ENCODE data around the gene MYPN. TPM values are rescaled to one million over a fixed set of nuclear protein-coding genes. Genes with fewer than 3 reads are reported as not detected.
"Not testable (repeated sequence)": the region's sequence is repeated elsewhere in the genome, so short reads cannot be mapped to it uniquely, and the experiment has no call there.

The MYPN gene
- total RNA-seq, 2 donors from 2014 or later: 0.23 to 2.5 TPM

DNA sequence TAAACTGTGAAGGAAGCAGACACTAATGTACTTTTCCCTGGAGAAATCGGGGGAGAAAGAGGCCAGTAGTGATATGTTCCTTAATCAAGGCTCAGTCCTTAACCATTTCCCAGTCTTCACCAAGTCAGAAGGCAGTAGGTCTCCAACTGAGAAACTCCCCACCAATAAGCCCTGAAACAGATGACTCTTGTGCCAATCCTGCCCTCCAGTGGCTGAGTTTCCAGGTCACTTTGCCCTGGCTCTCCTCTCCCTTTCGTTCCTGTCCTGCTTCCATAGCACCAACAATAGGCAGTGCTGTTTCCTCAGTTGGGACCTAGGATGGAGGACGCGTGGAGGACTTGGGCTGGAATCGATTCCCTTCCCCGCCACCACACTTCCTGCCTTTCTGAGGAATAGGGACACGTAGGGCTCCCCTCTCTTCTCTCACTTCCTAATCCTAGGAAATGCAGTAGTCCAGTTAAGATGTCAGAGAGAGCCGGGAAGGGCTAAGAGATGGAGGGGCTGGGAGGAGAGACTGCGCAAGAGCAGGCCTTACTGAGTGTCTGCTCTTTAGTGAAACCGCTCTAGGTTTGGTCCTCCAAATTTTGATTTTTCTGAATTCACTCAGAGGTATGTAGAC, 99.2 kb downstream of the MYPN start:
- no peak for DNase-seq (ENCODE audit: low spot score)
- intact Hi-C loops (cut with DNase I): no loop called here

DNA sequence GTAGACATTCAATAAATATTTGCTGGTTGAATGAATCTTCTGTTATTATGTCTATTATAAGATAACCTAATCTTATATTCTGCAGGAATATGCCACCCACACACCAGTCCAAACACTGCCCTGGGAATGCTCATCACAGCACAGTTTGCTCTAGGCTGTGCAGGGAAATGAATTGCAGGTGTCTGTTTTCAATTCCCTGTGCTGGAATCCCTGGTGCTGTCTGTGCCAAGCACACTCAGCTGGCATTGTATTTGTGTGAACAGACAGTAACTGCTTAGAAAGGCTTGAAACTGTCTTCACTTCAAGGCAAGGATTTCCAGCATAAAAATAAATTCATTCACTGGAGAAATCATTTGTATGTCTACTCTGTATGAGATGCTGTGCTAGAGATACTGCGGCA, 102.4 kb downstream of the MYPN start:
- no peak for DNase-seq (ENCODE audit: low spot score)
- intact Hi-C loops (cut with DNase I): loop anchor here in 1 of 2 donors (10.0 kb wide), 1 partner anchor 83 kb away; no protein-coding TSS in a partner anchor

DNA sequence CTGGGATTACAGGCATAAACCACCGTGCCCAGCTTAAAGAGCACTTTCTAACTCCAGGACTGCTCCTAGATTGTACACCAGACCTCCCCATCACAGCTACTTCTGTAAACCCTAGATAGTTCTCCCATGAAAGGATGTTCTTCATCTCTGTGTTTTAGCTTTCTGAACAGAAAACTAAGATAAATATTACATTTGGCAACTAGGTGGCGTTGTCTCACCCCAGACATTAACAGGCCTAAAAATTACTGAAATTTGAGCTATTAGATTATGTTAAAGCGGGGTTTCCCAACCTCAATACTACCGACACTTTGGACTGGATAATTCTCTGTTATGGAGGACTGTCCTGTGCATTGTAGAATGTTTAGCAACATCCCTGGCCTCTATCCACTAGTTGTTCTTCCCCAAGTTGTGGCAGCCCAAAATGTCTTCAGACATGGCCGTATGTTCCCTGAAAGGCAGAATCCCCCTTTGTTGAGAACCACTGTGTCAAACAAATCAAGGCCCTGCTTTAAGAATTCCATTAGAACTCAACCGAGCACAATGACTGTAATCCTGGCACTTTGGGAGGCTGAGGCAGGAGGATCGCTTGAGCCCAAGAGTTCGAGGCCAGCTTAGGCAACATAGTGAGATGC, 103.5 kb downstream of the MYPN start:
- intact Hi-C loops (cut with DNase I): loop anchor here in 1 of 2 donors (10.0 kb wide), 1 partner anchor 82 kb away; no protein-coding TSS in a partner anchor

DNA sequence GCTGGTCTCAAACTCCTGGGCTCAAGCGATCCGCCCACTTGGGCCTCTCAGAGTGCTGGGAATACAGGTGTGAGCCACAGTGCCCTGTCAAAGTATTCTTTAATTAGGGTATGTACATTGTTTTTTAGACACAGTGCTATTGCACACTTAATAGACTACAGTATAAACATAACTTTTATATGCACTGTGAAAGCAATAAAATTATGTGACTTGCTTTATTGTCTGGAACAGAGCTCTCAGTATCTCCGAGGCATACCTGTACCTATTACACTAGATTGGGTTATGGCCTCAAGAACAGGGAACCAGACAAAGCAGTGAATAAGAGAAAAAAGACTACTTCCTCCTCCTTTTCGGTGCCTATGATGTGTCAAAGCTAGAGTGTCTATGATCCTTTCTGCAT, 109.5 kb downstream of the MYPN start:
- intact Hi-C loops (cut with DNase I): loop anchor here in 1 of 2 donors (10.0 kb wide), 1 partner anchor 76 kb away; no protein-coding TSS in a partner anchor

More for the DNA sequence above, 103.5 kb downstream of the MYPN start:
- DNase-seq (ENCODE audit: low spot score): no peak

DNA sequence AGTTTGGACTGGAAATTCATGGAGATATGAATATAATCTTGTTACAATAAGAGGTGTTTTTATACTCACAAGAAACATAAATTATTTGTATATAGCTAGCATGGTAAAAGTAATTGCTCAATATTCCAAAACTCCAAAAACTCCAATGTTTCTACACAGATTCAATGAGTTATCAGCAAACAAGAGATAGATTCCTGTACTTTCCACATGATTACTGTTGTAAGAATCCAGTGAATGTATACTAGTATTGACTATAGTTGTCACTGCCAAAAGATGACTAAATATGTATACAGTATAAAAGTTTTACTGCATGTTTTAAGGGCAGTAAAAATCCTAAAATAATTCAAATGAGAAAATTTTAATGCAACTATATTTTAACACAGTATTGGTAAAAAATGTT, 111.9 kb downstream of the MYPN start:
- intact Hi-C loops (cut with DNase I): no loop called here

More for the DNA sequence above, 109.5 kb downstream of the MYPN start:
- DNase-seq (ENCODE audit: low spot score): no peak

DNA sequence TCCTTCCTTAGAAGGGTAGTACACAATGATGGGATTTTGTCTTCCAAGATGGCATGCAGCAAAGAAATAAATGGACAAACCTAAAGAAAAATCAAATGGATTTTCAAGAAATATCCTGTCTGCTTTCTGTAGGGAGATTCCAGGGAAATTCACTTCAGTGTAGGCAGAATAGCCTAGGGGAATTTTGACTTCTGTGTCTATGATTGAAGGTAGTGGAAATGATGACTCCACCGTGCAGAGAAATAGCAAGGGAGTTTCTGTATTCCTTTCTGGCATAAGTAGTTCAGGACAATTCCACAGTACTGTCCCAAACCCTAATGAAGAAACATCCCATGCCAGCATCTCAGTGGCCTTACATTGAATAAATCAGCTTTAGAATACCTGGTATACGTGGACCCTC, 113.1 kb downstream of the MYPN start:
- DNase-seq (ENCODE audit: low spot score): no peak
- intact Hi-C loops (cut with DNase I): no loop called here

More for the DNA sequence above, 111.9 kb downstream of the MYPN start:
- no peak for DNase-seq (ENCODE audit: low spot score)

DNA sequence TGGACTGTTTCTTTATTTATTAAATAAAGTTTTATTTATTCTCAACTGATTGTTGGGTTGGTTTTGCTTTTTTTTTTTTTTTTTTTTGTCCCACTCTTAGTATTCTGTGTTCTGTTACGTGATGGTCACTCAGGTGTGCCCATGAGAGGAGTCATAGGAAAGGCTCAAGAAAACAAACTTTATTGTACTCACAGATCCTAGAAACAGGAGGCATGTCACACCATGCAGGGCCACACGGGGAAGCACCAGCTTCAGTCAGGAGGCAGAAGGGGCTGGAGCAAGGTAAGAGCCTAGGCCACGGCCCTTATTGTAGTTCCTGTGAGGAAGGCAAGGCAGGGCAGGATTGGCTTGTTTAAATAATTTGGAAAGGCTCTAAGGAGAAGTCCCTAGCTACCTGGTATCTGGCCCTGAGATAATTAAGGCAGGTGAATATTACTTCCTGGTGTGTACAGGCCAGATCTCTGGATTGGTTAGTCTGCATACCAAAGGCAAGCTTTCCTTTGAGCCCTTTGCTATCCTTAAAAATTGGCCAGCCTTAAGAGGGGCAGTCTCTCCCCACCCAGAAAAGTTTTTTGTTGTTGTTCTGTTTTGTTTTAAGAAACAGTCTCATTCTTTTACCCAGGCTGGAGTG, 114.4 kb downstream of the MYPN start:
- intact Hi-C loops (cut with DNase I): no loop called here
- DNase-seq (ENCODE audit: low spot score): no peak

DNA sequence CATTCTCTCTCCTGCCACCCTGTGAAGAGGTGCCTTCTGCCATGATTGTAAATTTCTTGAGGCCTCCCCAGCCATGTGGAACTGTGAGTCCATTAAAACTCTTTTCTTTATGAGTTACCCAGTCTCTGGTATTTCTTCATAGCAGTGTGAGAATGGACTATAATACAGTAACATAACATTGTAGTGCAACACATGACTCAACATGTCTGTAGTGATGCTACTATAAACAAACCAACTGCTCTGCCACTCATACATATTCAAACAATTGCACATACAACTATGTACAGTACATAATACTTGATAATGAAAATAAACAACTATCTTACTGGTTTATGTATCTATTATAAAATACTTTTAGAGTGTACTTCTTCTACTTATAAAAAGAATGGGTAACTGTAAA, 115.5 kb downstream of the MYPN start:
- DNase-seq (ENCODE audit: low spot score): no peak
- intact Hi-C loops (cut with DNase I): no loop called here

DNA sequence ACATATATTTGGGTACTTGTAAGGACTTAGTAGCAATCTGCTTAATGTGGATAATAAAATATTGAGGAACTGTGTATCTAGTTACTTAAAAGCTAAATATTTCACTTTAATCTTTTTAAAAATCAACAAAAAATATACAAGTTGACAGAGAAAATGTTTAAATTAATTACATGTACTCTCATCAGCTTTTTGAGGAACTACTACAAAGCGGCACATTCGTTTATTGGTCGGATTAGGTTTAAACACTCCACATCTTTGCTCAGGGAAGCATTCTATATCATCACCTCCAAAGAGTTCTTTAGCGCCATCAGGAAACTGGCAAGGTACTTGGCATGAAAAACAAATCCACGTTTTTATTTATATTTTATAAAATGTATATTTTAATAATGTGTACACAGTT, 121.0 kb downstream of the MYPN start:
- no peak for DNase-seq (ENCODE audit: low spot score)
- intact Hi-C loops (cut with DNase I): no loop called here

DNA sequence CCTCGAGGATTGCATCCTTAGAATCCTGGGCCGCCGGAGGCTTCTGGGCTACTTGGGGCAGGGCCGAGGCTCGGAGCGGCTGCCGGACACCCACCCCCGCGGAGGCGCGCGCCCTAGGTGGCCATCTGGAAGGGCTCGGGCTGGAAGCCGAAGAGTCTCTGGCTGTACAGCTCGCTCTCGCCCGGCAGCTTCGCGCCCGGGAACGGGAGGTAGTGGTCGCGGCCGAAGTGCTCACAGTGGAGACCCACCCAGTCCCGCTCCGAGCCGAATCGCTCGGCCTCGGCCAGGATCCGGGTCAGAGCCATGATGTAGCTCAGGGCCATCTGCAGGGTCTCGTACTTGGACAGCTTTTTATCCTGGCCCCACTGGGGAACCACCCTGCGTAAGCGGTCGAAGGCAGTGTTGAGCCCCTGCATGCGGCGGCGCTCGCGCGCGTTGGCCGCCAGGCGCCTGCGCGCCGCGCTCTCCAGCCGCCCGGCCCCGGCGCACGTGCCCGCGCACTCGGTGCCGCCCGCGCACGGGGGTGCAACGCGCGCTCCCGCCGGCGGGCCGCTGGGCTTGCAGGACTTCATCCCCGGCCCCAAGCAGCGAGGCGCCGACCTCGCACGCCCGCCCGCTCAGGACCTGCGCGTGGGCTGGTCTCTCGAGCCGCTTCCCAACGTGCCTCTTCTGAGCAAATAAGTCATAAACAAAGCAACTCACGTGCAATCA, 122.0 kb downstream of the MYPN start:
- peak; percentile 84 for DNase-seq (ENCODE audit: low spot score)
- intact Hi-C loops (cut with DNase I): no loop called here

DNA sequence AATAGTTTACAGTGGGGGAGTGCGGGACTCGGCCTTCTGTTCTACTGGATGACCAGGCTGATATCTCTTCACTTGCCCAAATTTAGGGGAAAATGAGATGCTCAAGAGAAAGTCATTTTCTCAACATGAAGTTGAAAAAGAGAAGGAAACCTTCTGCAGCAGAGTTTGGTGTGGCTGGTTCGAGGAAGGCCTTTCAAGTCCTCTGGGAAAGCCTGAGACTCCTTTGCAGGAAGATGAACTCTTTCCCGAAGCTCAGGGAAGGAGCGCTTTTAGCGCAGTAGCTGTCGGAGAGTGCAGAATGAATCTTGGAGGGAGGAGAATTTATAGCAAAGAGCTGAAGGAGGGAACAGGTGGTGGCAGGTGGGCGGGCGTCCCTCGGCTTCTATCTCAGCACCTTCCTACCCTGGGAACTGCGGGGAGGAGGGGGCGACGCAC, 122.5 kb downstream of the MYPN start, which contains the start of gene ATOH7:
TSS of gene ATOH7 (minus strand) at position 297 of the 435 bp plus-strand sequence. CDS start 436 bp downstream, outside the sequence.
- intact Hi-C loops (cut with DNase I): no loop called here
- no peak for DNase-seq (ENCODE audit: low spot score)

DNA sequence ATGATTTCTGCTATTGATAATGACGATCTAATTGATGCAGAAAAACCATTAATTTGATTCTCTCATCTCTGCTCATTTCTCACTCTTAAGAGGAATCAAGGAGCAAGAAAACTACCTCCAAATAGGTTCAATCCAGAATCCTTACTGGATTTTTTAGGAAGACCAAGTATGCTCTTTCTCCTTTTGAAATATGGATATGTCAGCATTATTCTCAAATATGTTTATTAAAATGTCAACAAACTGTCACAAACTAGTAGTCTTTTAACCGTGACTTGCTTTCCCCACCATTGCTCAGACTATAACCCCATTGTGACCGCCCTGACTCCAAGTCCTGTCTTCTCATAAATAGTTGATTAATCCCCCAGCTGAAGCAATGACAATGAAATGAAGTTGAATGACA, 123.8 kb downstream of the MYPN start:
- intact Hi-C loops (cut with DNase I): no loop called here
- no peak for DNase-seq (ENCODE audit: low spot score)

DNA sequence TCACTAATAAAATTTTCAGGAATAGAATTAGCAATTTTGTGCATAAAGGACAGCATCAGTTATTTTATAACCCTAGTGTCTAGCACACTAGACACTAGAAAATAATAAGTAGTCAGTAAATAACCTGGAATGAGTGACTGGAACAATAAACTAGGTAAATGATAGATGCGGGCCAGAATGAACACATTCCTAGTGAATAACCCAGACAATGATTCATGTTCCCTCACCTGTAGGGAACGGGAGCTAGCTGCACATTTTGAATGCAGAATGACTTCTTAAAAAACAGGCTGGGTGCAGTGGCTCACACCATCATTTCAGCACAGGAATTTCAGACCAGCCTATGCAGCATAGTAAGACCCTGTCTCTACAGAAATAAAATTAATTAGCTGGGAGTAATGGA, 125.8 kb downstream of the MYPN start:
- intact Hi-C loops (cut with DNase I): no loop called here
- no peak for DNase-seq (ENCODE audit: low spot score)

DNA sequence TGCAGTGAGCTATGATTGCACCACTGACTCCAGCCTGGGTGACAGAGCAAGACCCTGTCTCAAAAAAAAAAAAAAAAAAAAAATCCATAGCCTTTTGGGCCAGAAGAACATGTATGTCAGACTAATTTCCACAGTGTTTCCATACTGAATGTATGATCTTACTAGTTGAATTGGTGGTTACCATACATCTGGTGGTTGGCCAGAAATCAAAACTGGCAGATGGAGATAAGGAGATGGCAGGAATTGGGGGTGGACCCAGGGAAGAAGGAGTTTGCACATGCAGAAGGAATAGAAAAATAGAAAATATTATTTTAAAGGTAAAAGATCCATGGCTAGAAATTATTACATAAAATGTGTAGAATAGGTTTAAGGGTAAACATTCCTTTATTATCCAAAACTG, 126.3 kb downstream of the MYPN start:
- DNase-seq (ENCODE audit: low spot score): no peak
- intact Hi-C loops (cut with DNase I): no loop called here

DNA sequence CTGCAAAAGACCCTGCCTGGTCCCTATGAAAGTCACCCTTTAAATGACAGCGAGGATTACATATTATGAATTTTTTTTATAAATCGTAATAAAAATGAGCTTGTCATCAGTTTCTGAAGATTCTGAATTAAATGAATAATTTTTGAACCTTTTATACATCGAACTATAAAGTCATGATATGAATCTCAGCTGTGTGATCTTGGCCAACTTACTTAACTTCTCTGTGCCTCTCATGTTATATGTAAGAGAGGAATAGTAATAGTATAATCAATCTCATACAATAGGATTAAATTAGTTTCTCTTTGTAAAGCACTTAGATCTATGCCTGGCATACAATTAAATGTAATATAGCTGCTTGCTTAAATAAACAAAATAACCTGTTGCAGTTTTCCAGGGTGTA, 127.9 kb downstream of the MYPN start:
- no peak for DNase-seq (ENCODE audit: low spot score)

DNA sequence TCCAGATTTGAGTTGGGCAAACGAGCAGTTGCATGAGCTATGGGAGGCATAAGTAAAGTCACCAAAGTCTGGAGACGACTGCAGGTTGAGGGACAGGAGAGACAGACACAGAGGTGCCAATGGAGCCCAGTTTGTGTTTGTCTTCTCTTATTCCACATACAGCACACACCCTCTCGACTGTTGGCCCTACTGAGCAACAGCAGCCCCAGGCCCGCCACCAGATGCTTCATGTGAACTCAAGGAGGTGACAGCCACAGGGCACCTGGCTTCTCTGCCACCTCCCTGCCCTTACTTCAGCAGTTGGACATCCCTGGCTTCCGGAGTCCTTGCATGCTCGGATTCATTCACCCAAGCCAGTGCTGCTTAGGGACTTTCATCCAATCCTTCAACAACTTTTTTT, 129.1 kb downstream of the MYPN start:
- intact Hi-C loops (cut with DNase I): no loop called here
- no peak for DNase-seq (ENCODE audit: low spot score)

More for the DNA sequence above, 127.9 kb downstream of the MYPN start:
- intact Hi-C loops (cut with DNase I): no loop called here

DNA sequence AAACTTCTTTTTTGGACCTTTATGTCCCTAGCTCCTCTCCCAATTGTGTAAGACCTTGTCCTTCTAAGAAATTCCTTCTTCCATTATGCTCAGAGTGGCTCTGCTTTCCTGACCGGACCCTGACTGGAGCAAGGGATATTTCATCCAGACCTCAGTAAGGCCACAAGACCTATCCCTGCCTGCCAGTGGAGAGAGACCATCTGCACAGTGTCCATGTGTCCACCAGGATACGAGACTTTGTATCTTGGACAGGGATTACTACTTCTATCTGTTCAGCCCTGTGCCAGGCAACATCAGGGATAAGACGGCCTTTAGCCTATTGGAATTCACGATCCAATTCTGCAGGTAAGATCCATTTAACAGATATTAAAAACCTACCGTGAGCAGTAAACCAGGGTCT, 129.8 kb downstream of the MYPN start:
- intact Hi-C loops (cut with DNase I): no loop called here
- DNase-seq (ENCODE audit: low spot score): no peak

DNA sequence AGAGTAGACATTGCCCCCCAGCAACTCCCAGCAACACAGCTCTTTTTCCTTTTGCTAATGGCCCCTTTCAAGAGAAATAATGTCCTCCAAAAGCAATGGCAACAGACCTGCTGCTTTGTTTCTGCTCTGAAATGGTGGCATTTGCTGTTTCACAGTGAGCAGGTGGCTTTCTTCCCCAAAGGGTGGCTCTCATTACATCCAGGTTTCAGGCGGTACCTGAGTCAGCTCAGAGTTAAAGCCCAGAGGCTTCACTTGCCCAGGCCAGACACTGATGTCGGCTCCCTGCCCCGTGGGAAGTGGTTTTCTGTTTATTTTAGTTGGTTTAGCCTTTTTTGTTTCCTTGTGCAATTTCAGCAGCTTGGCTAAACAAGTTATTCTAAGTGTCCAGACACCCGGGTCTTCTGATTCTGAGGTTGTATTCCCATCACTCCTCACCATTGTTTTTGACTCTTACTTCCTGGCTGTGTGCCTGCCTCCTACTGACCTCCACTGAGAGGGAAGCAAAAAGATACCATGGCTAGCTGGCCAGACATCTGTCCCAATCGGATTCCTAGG, 130.4 kb downstream of the MYPN start:
- DNase-seq (ENCODE audit: low spot score): no peak
- intact Hi-C loops (cut with DNase I): no loop called here

DNA sequence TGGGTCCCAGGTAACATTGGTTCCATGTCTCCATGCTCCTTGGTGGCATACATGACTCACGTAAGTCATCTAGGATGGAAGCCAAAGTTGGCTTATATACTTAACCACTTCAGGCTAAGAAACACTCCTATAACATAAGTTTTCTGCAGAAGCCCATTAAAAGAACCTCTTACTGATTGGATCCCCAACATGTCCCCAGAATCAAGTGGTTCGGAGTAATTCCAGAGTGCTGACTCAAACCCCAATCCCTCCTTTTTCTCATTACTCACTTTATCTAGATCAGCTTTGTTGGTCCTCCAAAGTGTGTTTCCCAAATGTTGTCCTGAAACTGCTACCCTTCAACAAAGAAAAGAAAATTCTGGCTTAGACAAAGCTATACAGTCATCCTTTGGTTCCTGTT, 132.8 kb downstream of the MYPN start:
- intact Hi-C loops (cut with DNase I): no loop called here
- DNase-seq (ENCODE audit: low spot score): no peak

DNA sequence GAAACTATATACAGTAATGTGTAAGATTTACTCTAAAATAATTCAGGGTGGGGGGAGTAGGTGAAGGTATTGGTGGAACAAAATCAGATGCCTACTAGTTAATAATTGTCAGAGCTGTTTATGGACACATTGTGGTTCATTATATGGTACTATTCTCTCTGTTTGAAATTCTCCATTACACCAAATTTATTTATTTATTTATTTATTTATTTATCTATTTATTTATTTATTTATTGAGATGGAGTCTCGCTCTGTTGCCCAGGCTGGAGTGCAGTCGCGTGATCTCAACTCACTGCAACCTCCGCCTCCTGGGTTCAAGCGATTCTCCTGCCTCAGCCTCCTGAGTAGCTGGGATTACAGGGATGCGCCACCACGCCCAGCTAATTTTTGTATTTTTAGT, 137.1 kb downstream of the MYPN start:
- intact Hi-C loops (cut with DNase I); DNase-seq (ENCODE audit: low spot score): not testable (repeated sequence)

All from posterior vena cava (tissue), 2 donors.